ENCODE results near the gene SDC3.
A peak's percentile ranks its signal among the peaks of the same experiment; 100 is the strongest.

The SDC3 gene

GRCh38 chr1:30846587-30846986, 62.0 kb downstream of the SDC3 start:
- DNase-seq: no peak

- DNase-seq: no peak
Measured at GRCh38 chr1:30845904-30846290, 62.7 kb downstream of the SDC3 start.

DNA sequence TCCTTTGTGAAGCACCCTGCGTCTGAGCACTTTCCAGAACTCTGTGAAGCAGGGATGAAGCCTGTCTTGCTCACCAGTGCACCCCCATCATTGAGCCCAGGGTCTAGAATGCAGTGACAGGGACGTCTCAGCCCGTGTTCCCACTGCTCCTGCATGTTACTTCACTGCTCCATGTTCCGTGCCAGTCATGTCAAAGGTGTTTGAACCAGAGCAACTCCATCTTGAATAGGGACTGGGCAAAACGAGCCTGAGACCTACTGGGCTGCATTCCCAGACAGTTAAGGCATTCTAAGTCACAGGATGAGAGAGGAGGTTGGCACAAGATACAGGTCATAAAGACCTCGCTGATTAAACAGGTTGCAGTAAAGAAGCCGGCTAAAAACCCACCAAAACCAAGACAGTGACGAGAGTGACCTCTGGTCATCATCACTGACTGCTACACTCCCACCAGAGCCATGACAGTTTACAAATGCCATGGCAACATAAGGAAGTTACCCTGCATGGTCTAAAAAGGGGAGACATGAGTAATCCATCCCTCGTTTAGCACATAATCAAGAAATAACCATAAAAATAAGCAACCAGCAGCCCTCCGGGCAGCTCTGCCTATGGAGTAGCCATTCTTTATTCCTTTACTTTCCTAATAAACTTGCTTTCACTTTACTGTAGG, 63.2 kb downstream of the SDC3 start:
- DNase-seq: no peak

GRCh38 chr1:30844631-30845030, 63.9 kb downstream of the SDC3 start:
- DNase-seq: no peak

DNA sequence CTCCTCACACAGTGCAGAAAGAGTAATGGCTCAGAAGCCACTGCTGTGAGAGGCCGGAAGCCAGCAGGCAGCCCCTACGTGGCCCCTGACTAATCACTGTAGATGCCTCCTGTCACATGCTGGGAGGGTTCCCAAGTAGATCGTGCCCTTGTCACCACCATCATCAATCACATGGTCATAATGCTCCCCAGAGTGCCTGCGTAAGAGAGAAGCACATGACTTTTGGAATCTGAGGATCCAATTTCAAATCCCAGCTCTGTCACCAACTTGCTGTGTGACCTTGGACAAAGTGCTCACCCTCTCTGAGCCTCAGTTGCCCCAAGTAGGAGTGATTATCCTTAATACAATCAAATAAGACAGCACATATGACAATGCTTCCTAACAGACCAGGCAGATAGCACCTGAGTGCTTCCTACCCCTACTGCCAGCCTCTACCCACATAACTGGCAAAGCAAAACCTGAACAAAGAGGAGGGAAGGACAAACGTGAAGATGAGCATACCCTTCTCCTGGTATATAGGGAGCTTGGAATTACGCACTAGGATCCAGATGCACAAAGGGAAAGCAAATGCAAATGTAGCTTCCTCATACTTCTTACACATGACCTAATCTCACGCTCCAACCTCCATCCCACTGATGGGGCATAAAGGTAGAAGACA, 65.7 kb downstream of the SDC3 start:
- no peak for DNase-seq

GRCh38 chr1:30840904-30841598, 67.5 kb downstream of the SDC3 start:
- no peak for DNase-seq

DNA sequence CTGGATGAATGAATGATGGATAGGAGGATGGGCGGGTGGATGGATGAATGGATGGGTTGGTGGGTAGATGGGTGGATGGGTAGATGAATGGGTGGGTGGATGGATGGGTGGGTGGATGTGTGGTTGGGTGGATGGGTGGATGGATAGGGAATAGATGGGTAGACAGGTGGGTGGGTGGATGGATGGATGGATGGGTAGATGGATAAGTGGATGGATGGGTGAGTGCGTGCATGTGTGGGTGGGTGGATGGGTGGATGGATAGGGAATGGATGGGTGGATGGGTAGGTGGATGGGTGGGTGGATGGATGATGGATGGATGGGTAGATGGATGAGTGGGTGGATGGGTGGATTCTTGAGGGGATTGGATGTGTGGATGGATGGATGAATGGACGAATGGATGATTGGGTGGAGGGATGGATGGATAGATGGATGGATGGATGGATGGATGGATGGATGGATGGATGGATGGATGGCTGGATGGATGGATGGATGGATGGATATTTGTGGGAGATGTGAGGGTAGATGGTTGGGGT, 68.7 kb downstream of the SDC3 start:
- DNase-seq: no peak

DNA sequence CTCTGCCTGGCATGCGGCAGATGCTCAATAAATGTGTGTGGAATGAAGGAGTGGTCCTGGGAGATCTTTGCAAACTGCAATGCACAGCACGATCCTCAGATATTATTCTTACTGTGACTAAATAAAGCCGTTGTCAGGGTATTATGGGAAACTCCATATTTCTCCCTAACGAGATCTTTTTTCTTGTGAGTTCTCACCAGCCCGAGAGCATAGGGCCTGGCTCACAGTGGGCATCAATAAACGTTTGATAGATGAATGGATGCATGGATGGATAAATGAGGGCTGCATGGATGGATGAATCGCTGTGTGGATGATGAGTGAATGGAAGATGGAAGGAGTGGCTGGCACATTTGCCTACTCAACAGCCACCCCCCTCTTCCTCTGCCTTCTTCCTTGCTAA, 69.6 kb downstream of the SDC3 start:
- no peak for DNase-seq

GRCh38 chr1:30837653-30838052, 70.9 kb downstream of the SDC3 start:
- no peak for DNase-seq

- DNase-seq: no peak
Measured at GRCh38 chr1:30834253-30834652, 74.3 kb downstream of the SDC3 start.

- DNase-seq: no peak
Measured at GRCh38 chr1:30830537-30830936, 78.0 kb downstream of the SDC3 start.

- no peak for DNase-seq
Measured at GRCh38 chr1:30829889-30830288, 78.7 kb downstream of the SDC3 start.

- DNase-seq: no peak
Measured at GRCh38 chr1:30824736-30825429, 83.7 kb downstream of the SDC3 start.

DNA sequence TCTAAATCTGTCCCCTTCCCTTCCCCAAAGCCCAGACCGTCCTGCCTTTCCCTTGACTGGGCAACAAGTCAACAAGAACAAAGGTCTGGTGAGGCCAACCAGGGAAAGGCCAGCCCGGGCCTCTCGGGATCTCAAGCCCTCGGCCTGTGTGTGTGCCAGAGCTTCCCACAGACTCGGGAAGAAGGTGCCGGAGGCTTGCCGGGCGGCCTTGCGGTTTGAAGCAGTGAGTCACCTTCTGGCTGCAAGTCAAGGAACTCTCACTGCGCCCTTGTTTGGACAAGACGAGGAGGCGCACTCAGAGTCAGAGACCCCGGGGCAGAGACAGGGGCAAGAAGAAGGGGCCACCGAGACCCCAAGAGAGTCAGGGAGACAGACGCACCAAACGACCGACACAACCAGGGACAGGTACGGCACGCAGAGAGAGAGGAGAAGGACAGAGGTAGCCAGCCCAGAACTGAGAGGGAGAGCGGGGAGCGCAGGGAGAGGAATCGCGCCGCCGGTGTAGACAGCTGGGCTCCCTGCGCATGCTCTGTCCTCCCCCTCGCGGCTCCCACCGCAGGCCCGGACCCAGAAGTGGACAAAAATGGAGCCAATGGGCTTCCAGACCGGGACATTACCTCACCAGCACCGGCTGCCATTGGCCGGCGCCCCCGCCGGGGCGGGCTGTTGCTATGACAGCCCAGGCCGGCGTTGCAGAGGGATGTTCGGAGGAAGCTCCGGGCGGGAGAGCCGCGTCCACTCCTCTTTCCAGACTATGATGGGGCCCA, 84.4 kb downstream of the SDC3 start:
- DNase-seq: peak in 3 of 5 donors; percentile 32 to 62 (median 36)

DNA sequence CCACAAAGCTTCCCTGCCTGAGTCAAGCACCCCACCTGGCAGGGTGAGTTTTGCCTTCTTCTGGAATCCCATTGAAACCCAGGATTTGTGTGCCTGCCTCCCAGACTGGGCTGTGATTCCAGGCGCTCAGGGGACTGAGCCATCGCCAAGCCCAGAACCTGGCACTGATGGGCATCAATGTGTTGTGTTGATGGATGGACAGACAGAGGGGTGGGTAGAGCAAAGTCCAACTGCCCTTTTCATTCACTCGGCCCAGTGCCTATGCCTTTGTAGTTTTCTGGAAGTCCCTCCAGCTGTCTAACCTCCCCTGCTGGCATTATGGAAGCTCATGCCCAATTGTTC, 85.0 kb downstream of the SDC3 start:
- no peak for DNase-seq

GRCh38 chr1:30822966-30823581, 85.5 kb downstream of the SDC3 start:
- no peak for DNase-seq

- no peak for DNase-seq
Measured at GRCh38 chr1:30822006-30822405, 86.6 kb downstream of the SDC3 start.

GRCh38 chr1:30820299-30820698, 88.3 kb downstream of the SDC3 start:
- DNase-seq: no peak

All from T-helper 1 cell (primary cell).